T-helper 1 cell treated with Interleukin-12 subunit alpha and Interleukin-12 subunit beta and Interleukin-4 antibody, amounts not matched to agents 30 μg/mL and 1 μg/mL, for 36 hours (primary cell): ENCODE data around the gene TP53I11.

ENCODE experiments used
- H3K27ac Mint-ChIP-seq: one replicate; pipeline ENCODE4 v1.8.0; 2021; ENCODE audit warnings: mild to moderate bottlenecking, mixed read lengths
- H3K27me3 Mint-ChIP-seq: one replicate; pipeline ENCODE4 v1.8.0; 2021; ENCODE audit warnings: low read depth, mixed read lengths
- H3K36me3 Mint-ChIP-seq: one replicate; pipeline ENCODE4 v1.8.0; 2021; ENCODE audit warnings: low read depth, mixed read lengths
- H3K4me1 Mint-ChIP-seq: one replicate; pipeline ENCODE4 v1.8.0; 2021; ENCODE audit warnings: low read depth, mixed read lengths
- H3K4me3 Mint-ChIP-seq: one replicate; pipeline ENCODE4 v1.8.0; 2021; ENCODE audit warnings: mild to moderate bottlenecking, moderate library complexity, mixed read lengths
- H3K9me3 Mint-ChIP-seq: one replicate; pipeline ENCODE4 v1.8.0; 2021; ENCODE audit warnings: mixed read lengths

Gene TP53I11

DNA sequence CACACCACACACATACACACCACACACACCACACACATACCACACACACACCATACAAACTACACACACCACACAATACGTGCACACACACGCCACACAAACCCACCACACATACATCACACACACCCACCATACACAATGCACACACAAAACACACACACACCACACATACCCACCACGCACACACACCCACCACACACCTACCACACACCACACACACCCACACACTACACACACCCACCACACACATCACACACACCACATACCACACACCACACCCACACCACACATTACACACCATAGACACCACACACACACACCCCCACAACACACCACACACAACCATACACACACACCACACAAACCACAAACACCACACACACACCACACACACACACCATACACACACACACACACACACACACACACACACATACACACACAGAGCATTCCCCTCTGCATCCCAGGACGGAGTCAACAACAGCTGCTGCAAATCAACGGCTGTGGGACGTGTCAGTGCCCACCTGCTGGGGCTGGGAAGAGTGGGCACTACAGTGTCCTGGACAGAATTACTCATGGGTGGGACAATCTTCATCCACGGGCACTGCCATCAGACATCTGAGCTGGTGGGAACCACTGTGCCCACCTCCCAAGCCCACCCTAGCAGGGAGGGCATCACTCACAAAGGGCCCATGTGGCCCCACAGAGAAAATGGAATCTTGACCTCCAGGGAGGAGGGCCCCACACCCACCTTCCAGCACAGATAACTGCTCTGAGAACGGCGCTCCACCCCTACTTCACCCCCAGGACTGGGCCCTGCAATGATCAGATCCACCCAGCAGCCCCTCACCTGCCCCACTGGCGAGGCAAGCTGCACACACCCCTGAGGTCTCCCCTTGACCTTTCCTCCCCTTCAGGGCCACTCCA, 8.4 kb downstream of the TP53I11 start:
- Mint-ChIP-seq H3K9me3 (no peaks in the 10 kb centered on the region), H3K4me3 (no peak overlapping the region), H3K27me3 (peaks cover 5% of the 10 kb centered on the region), H3K36me3 (no peaks in the 10 kb centered on the region), H3K4me1 (peaks cover 3% of the 10 kb centered on the region), H3K27ac (no peak overlapping the region)

DNA sequence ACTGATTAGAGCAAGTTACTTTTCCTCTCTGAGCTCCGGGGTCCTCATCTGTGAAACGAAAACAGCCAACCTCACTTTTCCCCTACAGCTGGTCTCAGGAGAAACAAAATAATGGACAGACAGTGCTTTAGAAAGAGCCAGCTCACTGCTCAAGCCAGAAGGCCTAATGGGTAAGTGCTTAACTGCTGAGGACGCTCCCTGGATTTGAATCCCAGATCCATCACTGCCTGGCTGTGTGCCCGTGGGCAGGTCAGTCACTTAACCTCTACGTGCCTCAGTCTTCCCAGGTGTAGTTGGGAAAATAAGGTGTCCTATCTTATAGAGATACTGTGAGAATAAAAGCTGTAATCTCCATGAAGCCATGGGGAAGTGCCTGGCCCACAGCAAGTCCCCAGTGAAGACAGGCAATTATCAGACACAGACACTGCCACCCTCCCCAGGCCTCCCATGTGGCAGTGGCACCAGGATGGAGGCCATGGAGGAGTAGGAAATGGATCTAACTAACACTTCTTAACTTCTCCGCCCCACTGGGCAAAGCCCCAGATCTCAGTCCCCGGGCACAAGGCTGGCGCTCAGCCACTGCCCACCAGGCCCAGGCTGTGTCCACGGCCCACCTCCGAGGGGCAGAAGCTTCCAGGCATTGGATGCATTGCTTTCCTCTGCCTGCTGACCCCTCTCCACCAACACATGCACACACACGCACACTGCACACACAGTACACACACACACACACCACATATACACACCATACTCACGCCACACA, 9.2 kb downstream of the TP53I11 start:
- Mint-ChIP-seq H3K4me1 (peaks cover 3% of the 10 kb centered on the region), H3K4me3 (no peak overlapping the region), H3K27me3 (peaks cover 5% of the 10 kb centered on the region), H3K36me3 (no peaks in the 10 kb centered on the region), H3K27ac (peak overlapping the region; percentile 49), H3K9me3 (no peaks in the 10 kb centered on the region)

DNA sequence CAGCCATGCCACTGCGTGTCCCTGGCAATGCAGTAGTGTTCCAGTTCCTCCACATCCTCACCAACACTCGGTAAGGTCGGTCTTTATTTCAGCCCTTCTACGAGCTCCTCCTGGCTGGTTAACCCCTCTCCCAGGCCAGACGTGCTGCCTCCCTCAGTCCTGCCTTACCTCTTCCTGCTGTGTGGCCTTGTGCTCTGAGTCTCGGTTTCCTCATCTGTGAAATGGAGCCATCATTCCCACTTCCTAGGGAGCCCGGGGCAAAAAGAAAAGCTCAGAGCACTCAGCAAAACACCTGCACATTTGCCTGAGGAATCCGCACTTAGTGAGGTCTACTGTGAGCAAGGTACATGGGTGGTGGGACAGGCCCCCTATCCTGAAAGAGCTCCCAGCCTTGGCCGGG, 9.8 kb downstream of the TP53I11 start:
- H3K27me3 Mint-ChIP-seq, result peaks cover 5% of the 10 kb centered on the region
- H3K27ac Mint-ChIP-seq, result no peak overlapping the region
- no peak overlapping the region for H3K4me3 Mint-ChIP-seq
- H3K36me3 Mint-ChIP-seq, result no peaks in the 10 kb centered on the region
- no peaks in the 10 kb centered on the region for H3K9me3 Mint-ChIP-seq
- peaks cover 3% of the 10 kb centered on the region for H3K4me1 Mint-ChIP-seq

DNA sequence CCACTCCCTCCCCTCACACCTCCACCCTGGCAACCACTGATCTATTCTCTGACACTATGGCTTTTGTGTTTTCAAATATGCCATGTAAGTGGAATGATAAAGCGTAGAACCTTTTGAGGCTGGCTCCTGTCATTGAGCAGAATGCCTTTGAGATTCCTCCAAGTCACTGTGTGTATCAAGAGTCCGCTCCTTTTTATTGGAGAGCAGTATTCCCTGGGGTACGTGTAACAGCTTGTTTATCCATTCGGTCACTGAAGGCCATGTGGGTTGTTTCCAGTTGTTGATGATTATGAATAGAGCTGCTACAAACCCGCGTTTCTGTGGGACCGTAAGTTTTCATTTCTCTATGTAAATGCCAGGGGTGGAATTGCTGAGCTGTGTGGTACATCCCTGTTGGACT, 10.3 kb downstream of the TP53I11 start:
- Mint-ChIP-seq H3K36me3 (no peaks in the 10 kb centered on the region), H3K27me3 (peaks cover 5% of the 10 kb centered on the region), H3K9me3 (no peaks in the 10 kb centered on the region), H3K4me1 (peaks cover 3% of the 10 kb centered on the region), H3K4me3 (no peak overlapping the region), H3K27ac (no peak overlapping the region)

DNA sequence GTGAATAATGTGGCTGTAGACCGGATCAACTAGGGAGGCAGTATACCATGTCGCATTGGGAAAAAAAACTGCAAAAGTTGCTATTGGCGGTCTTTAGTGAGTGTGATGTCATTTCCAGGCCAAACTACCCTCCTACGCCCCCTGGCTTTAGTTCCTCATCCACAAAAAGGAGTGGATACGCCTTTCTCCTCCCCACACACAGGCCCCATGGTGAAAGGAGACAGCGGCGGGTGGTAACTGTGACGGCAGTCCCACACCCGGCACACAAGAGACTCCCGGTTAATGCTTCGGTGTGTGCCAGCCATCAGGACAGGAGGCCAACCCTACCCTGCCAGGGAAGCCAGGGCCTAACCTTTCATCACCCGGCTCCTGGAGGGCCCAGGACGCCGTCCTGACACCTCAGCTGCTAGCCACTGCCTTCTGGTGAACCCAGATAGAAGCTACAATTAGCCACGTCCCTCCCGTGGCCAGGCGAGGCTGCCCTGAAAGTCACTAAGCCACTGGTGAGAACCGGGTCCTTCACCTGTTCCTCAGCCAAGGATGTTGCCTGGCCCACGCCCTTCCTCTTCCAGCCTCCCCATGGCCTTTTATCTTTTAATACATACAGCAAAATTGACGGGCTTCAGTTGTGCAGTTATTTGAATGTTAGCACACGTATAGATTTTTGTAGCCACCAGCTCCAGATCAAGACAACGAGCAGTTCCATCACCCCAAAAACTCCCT, 10.8 kb downstream of the TP53I11 start:
- Mint-ChIP-seq H3K27ac (no peak overlapping the region), H3K4me1 (peaks cover 3% of the 10 kb centered on the region), H3K4me3 (no peak overlapping the region), H3K9me3 (no peaks in the 10 kb centered on the region), H3K36me3 (no peaks in the 10 kb centered on the region), H3K27me3 (peaks cover 5% of the 10 kb centered on the region)

DNA sequence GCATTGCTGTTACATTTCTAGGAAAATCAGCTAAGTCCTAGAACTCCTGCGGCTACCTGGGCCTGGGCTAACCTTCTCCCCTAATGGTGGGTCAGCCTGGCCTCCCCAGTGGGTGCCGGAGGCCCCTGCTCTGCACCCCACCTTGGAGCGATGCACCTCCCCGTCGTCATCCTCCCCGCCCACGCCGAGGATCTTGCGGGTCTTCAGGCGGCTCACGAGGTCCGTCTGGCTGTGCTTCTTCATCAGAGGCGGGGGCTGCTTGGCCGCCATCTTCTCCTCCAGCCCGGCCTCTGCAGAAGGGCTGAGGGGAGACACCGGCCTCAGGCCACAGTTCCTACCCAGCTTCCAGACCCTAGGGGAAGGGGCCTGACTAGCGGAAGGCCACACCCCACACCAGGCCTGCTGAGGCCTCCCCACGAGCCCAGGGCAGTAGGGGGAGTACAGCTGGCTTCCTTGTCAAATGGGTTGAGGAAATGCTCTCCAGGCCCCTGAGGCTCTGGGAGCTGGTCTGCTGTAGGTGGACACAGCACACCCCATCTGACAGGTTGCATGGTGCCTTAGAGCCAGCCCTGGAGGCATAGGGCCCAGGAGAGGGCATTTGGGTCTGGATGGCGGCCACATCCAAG, 12.5 kb downstream of the TP53I11 start:
- H3K4me3 Mint-ChIP-seq, result no peak overlapping the region
- no peak overlapping the region for H3K27ac Mint-ChIP-seq
- peaks cover 5% of the 10 kb centered on the region for H3K27me3 Mint-ChIP-seq
- no peaks in the 10 kb centered on the region for H3K9me3 Mint-ChIP-seq
- H3K36me3 Mint-ChIP-seq, result no peaks in the 10 kb centered on the region
- H3K4me1 Mint-ChIP-seq, result peaks cover 3% of the 10 kb centered on the region

DNA sequence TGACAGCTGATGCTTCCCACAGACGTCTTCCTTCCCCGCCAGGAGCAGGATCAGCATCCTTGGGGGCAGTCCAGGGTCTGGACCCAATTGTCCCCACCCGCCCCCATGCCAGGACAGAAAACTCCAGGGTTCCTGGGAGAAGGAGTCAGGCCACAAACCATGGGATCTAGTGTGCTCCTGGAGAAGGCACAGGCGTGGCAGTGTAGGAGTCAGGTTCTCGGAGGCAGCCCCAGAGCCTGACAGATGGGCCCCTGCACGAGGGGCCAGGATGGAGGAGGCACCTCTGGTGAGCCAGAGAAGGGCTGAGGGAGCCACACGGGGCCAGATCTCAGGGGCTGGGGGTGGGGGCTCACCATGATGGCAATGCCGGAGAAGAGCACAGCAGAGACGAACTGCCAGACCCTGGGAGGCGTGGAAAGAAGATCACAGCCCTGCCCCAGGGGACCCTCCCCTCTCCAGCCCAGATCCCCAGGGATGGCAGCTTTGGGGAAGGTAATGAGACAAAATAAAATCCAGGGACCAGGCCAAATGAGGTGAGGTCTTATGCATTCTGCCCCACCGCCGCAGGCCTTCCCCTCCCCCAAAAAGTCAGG, 13.6 kb downstream of the TP53I11 start:
- no peak overlapping the region for H3K27ac Mint-ChIP-seq

DNA sequence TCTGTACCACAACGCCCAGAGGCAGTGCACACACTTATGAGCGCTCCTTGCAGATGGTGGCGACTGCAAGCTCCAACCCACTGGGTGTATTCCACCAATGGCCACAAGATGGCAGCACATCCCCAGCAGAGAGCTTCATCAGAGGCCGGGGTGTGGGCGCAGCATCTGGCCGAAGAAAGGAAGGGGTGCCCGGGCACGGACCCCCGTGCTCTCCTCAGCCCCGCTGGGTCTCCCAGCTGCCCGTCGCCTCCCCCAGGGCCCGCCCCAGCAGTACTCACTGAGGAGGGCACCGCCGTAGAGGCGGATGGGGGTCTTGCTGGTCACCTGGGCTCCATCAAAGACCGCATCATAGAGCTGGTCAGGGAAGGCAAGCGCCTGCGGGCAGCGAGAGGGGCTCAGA, 14.2 kb downstream of the TP53I11 start:
- Mint-ChIP-seq H3K36me3 (no peaks in the 10 kb centered on the region), H3K4me3 (no peak overlapping the region), H3K27ac (no peak overlapping the region)

More for the DNA sequence above, 13.6 kb downstream of the TP53I11 start:
- H3K9me3 Mint-ChIP-seq, result no peaks in the 10 kb centered on the region
- H3K4me1 Mint-ChIP-seq, result peaks cover 2% of the 10 kb centered on the region
- H3K4me3 Mint-ChIP-seq, result no peak overlapping the region
- no peaks in the 10 kb centered on the region for H3K36me3 Mint-ChIP-seq
- peaks cover 5% of the 10 kb centered on the region for H3K27me3 Mint-ChIP-seq

DNA sequence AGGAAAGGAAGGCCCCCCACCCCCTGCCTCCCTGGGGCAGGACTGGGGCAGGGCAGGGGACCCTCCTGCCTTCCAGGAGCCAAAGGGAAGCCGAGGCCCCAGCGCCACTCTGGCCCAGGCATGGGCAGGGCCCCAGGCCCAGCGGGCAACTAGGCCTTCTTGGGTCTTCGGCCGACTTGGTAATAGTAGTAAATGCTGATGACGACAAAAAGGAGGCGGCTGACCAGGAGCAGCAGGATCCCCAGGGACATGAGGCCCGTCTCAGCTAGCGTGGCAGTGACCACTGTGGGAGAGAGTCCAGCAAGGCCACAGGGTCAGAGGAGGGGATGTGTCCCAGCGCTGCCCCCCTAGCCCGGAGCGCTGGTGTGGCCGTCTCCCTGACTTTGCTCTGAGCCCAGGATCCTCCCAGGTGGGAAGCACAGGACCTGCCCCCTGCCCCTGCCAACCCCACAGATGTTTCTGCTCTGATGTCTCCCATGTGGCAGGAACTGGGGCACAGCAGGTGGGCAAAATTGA, 15.9 kb downstream of the TP53I11 start:
- Mint-ChIP-seq H3K4me3 (no peak overlapping the region), H3K27me3 (no peaks in the 10 kb centered on the region), H3K36me3 (no peaks in the 10 kb centered on the region), H3K9me3 (no peaks in the 10 kb centered on the region), H3K27ac (no peak overlapping the region), H3K4me1 (no peaks in the 10 kb centered on the region)

More for the DNA sequence above, 14.2 kb downstream of the TP53I11 start:
- no peaks in the 10 kb centered on the region for H3K4me1 Mint-ChIP-seq
- no peaks in the 10 kb centered on the region for H3K9me3 Mint-ChIP-seq
- H3K27me3 Mint-ChIP-seq, result peaks cover 5% of the 10 kb centered on the region

DNA sequence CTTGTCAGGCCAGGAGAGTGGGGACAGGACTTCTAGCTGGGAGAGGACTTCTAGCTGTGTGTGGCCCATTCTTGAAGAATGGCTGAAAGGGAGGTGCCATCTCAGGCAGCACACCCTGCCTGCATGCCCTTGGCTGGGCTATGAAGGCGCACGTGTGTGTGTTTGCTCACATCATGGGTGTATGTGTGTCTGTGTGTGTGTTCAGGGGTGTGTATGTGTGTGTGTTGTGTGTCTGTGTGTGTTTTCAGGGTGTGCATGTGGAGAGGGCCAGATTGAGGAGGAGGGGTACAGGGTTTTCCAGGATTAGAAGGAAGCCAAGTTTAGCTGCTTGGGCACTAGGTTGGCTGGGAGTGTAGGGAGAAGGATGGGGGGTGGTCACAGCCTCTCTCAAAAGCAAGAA, 16.6 kb downstream of the TP53I11 start:
- no peak overlapping the region for H3K27ac Mint-ChIP-seq
- no peaks in the 10 kb centered on the region for H3K9me3 Mint-ChIP-seq
- no peaks in the 10 kb centered on the region for H3K4me1 Mint-ChIP-seq
- no peaks in the 10 kb centered on the region for H3K27me3 Mint-ChIP-seq
- H3K36me3 Mint-ChIP-seq, result no peaks in the 10 kb centered on the region
- H3K4me3 Mint-ChIP-seq, result no peak overlapping the region

DNA sequence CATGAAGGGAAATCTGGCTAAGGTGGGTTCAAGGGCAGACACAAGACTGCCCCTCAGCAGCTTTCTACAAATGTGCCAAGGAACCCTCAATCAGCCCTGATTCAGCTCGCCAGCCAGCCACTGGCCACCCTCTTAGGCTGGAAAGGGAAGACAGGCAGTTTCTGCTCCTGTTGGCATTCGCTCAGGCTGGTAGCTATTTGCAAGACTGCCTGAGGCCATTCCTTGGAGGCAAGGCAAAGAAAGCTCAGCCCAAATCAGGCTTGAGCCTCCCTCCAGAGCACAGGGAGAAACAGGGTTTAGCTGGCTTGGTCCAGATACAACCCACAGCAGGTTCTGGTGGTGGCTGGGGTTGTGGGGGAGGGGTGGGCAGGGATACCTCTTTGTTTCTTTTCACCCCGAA, 19.2 kb downstream of the TP53I11 start:
- Mint-ChIP-seq H3K4me1 (no peaks in the 10 kb centered on the region), H3K36me3 (no peaks in the 10 kb centered on the region), H3K27me3 (no peaks in the 10 kb centered on the region), H3K27ac (no peak overlapping the region), H3K9me3 (no peaks in the 10 kb centered on the region), H3K4me3 (no peak overlapping the region)

DNA sequence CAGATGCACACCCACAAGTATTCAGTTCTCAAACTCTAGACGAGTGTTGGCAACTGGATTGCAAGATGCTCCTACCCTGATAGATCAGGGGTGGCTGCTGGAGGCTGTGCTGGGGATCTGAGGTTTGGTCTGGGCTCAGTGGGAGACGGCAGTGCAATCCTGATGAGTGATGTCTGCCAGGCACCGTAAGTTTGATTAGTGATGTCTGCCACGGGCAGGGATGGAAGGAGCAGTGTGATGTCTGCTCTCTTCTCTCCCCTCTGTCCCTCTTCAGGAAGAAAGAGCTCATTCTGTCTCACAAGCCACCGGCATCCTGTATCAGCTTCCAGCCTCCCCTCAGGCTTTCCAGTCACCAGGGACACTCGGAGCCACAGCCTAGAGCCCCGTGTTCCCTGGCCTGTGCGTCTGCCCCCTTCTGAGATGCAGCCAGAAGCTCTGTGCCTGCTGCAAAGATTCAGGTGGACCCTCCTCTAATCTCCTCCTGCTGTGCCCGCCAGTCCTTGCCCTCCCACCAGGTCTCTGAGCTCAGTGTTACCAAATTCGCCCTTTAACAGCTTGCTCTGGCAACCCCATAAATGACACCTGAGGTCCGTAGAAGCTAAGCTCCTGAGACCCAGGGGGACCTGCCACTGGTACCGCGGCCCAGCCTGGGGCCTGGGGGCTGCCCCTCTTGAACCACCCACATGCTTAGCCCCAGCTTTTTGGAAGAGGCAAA, 19.9 kb downstream of the TP53I11 start:
- Mint-ChIP-seq H3K4me3 (no peak overlapping the region), H3K27me3 (no peaks in the 10 kb centered on the region), H3K27ac (no peak overlapping the region), H3K9me3 (no peaks in the 10 kb centered on the region), H3K4me1 (no peaks in the 10 kb centered on the region), H3K36me3 (no peaks in the 10 kb centered on the region)

DNA sequence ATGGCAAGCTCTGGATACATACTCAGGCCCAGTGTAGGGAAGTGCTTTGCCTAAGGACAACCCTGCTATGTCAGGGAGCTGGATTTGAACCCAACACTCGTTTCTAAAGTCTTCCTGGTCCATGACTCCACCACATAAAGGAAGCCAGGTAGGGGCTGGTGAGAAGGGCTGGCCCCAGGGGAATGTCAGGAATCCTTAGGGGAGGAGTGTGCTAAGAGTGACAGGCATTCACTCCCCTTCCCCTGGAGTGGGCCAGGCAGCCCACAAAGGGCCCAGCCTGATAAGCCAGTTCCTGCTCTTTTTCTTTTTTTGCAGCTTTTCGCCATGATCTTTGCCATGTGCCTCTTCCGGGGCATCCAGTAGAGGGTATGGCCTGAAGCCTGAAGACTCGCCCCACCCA, 21.9 kb downstream of the TP53I11 start:
- no peak overlapping the region for H3K27ac Mint-ChIP-seq
- no peaks in the 10 kb centered on the region for H3K27me3 Mint-ChIP-seq
- no peak overlapping the region for H3K4me3 Mint-ChIP-seq
- no peaks in the 10 kb centered on the region for H3K4me1 Mint-ChIP-seq
- H3K9me3 Mint-ChIP-seq, result no peaks in the 10 kb centered on the region
- H3K36me3 Mint-ChIP-seq, result no peaks in the 10 kb centered on the region
